Hepatocyte (in vitro differentiated cells): ENCODE results near the gene SYNJ1.

Source experiments
- EZH2 ChIP-seq: fragments of 200-600 bp; sonication (generic); IDR thresholded peaks from 2 replicates; pipeline ENCODE4 v1.6.1; 2016; ENCODE audit warnings: antibody characterized with exemption, mild to moderate bottlenecking, borderline replicate concordance
- TF ChIP-seq, protein P1 (sequence below): fragments of 200-600 bp; sonication (generic); IDR thresholded peaks from 2 replicates; pipeline ENCODE4 v1.5.1; 2016; ENCODE audit warnings: antibody characterized with exemption, mild to moderate bottlenecking; ENCODE audit not compliant: poor library complexity

DNA sequence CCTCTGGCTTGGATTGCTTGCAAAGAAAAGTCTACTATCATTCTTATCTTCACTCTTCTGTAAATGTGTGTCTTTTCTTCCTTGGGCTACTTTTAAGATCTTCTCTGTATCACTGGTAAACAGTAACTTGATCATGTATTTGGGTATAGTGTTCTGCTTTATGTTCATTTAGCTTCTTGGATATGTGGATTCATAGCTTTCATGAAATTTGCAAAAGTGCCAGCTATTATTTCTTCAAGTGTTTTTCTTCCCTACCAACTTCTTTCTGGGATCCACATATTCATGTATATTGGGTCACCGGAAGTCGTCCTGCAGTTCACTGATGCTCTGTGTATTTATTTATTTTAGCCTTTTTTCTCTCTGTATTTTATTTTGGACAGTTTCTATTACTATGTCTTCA lies 11.3 kb downstream of the SYNJ1 start:
- TF ChIP-seq EZH2 = no peak
- TF ChIP-seq, protein P1, sequence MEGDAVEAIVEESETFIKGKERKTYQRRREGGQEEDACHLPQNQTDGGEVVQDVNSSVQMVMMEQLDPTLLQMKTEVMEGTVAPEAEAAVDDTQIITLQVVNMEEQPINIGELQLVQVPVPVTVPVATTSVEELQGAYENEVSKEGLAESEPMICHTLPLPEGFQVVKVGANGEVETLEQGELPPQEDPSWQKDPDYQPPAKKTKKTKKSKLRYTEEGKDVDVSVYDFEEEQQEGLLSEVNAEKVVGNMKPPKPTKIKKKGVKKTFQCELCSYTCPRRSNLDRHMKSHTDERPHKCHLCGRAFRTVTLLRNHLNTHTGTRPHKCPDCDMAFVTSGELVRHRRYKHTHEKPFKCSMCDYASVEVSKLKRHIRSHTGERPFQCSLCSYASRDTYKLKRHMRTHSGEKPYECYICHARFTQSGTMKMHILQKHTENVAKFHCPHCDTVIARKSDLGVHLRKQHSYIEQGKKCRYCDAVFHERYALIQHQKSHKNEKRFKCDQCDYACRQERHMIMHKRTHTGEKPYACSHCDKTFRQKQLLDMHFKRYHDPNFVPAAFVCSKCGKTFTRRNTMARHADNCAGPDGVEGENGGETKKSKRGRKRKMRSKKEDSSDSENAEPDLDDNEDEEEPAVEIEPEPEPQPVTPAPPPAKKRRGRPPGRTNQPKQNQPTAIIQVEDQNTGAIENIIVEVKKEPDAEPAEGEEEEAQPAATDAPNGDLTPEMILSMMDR = no peak
